HG02678 (cell line): ENCODE results near the gene KRTAP29-1.
"Not testable (repeated sequence)": the region's sequence is repeated elsewhere in the genome, so short reads cannot be mapped to it uniquely, and the experiment has no call there.

Source experiments
- ATAC-seq: cut with Tn5 transposase; IDR thresholded peaks from one replicate; pipeline ENCODE4 v1.9.1; 2021; ENCODE audit warnings: mild to moderate bottlenecking, moderate library complexity; ENCODE audit not compliant: unreplicated experiment

Gene KRTAP29-1

GRCh38 chr17:41301916-41302901 lies at the start of gene KRTAP29-1:
KRTAP29-1 (minus strand) TSS chr17:41302851; CDS start chr17:41302851, 0 bp downstream.
- no peak for ATAC-seq

- no peak for ATAC-seq
These were observed 48.5 kb upstream of the KRTAP29-1 start for GRCh38 chr17:41351177-41351576.

GRCh38 chr17:41350381-41350878 lies 47.8 kb upstream of the KRTAP29-1 start, which contains the start of gene KRT33A:
KRT33A (minus strand) TSS chr17:41350828; CDS start chr17:41350767, 61 bp downstream.
- ATAC-seq: not testable (repeated sequence)

- ATAC-seq: no peak
These were observed 45.5 kb upstream of the KRTAP29-1 start for GRCh38 chr17:41347869-41348760.

- ATAC-seq: not testable (repeated sequence)
These were observed 43.8 kb upstream of the KRTAP29-1 start for GRCh38 chr17:41346421-41346820.

GRCh38 chr17:41345992-41346391 lies 43.3 kb upstream of the KRTAP29-1 start:
- no peak for ATAC-seq

- ATAC-seq: no peak
These were observed 40.4 kb upstream of the KRTAP29-1 start for GRCh38 chr17:41343029-41343428.

- ATAC-seq: peak; percentile 50
These were observed 38.5 kb upstream of the KRTAP29-1 start for GRCh38 chr17:41340934-41341861.

- ATAC-seq: no peak
These were observed 37.8 kb upstream of the KRTAP29-1 start for GRCh38 chr17:41340494-41340893.

GRCh38 chr17:41339571-41340172 lies 37.0 kb upstream of the KRTAP29-1 start:
- ATAC-seq: no peak

GRCh38 chr17:41338961-41339485 lies 36.4 kb upstream of the KRTAP29-1 start:
- no peak for ATAC-seq

GRCh38 chr17:41335747-41336146 lies 33.1 kb upstream of the KRTAP29-1 start:
- no peak for ATAC-seq

GRCh38 chr17:41334385-41335305 lies 32.0 kb upstream of the KRTAP29-1 start:
- ATAC-seq: no peak

GRCh38 chr17:41333836-41334235 lies 31.2 kb upstream of the KRTAP29-1 start:
- no peak for ATAC-seq

GRCh38 chr17:41333098-41333497 lies 30.4 kb upstream of the KRTAP29-1 start:
- no peak for ATAC-seq

- ATAC-seq: no peak
These were observed 29.6 kb upstream of the KRTAP29-1 start for GRCh38 chr17:41332239-41332638.

- no peak for ATAC-seq
These were observed 29.0 kb upstream of the KRTAP29-1 start for GRCh38 chr17:41331606-41332005.

GRCh38 chr17:41329279-41329948 lies 26.8 kb upstream of the KRTAP29-1 start:
- no peak for ATAC-seq
